Endothelial cell of umbilical vein (primary cell): Measurements from ENCODE around the gene TGFBI. TPM values are rescaled to one million over a fixed set of nuclear protein-coding genes. Genes with fewer than 3 reads are reported as not detected.

Source experiments
- BruUV-seq: library from RNA; stranded (reverse); fragments of 400-500 nt; replicated peaks from 2 replicates; lab custom pipeline; 2021; lab: Mats Ljungman, UMichigan
- CTCF ChIA-PET: fragments of 300-600, 350-600 bp; sonication (Branson Sonifier 250); formaldehyde crosslinking; loops from one replicate; lab custom pipeline; 2021; ENCODE audit warnings: antibody characterized with exemption, inconsistent platforms; lab: Charles Lee
- POLR2A ChIA-PET: fragments of 300-600, 350-600 bp; sonication (Branson Sonifier 250); formaldehyde crosslinking; loops from one replicate; lab custom pipeline; 2021; ENCODE audit warnings: antibody characterized with exemption, inconsistent platforms; lab: Charles Lee
- DNase-seq: peaks from one replicate; pipeline ENCODE4 v3.0.0-alpha.2; 2011; ENCODE audit warnings: low read depth, low spot score
- FAIRE-seq: peaks from 2 replicates; lab custom pipeline; 2011; peaks lifted over from hg19 to GRCh38; lab: Jason Lieb, UNC
- H2AFZ ChIP-seq: 2 replicates; pipeline ENCODE4 v1.6.0; 2012; ENCODE audit warnings: low read depth, low read length, control low read depth, inconsistent platforms
- H3K27ac ChIP-seq: 2 replicates; pipeline ENCODE4 v1.5.1; 2011; ENCODE audit warnings: low read depth, mild to moderate bottlenecking, control low read depth, low read length, moderate library complexity; ENCODE audit not compliant: insufficient read depth
- H3K27me3 ChIP-seq, 2 experiments: 2 replicates each; pipeline versions ENCODE4 v1.6.0 to v1.6.1; 2011; ENCODE audit warnings: low read length in 2 of 2, mixed read lengths in 1 of 2; ENCODE audit not compliant: control insufficient read depth in 2 of 2, insufficient read depth in 2 of 2
- H3K36me3 ChIP-seq, 2 experiments: 2 replicates in 1 of 2; 3 replicates in 1 of 2; pipeline ENCODE4 v1.5.1; 2011; ENCODE audit warnings: low read length in 2 of 2, mild to moderate bottlenecking in 1 of 2, moderate library complexity in 1 of 2; ENCODE audit not compliant: control insufficient read depth in 2 of 2, insufficient read depth in 2 of 2; ENCODE audit errors: extremely low read depth in 1 of 2
- H3K4me1 ChIP-seq: 3 replicates; pipeline ENCODE4 v1.5.1; 2011; ENCODE audit warnings: mild to moderate bottlenecking, low read length; ENCODE audit not compliant: control insufficient read depth, insufficient read depth; ENCODE audit errors: extremely low read depth
- H3K4me2 ChIP-seq: 2 replicates; pipeline ENCODE4 v1.6.1; 2011; ENCODE audit warnings: low read length, control low read depth, mixed read lengths; ENCODE audit not compliant: insufficient read depth
- H3K4me3 ChIP-seq, 3 experiments: fragments of 200-600 bp in 1 of 3; sonication (generic), shearing (Covaris generic) in 1 of 3; replicated peaks in 1 of 3; 2 replicates each; pipeline ENCODE4 v1.5.1; 2011 to 2016; ENCODE audit warnings: control low read depth in 3 of 3, low read length in 3 of 3, mild to moderate bottlenecking in 2 of 3, inconsistent platforms in 1 of 3, low read depth in 1 of 3, moderate library complexity in 1 of 3; ENCODE audit not compliant: insufficient read depth in 1 of 3
- H3K79me2 ChIP-seq: 2 replicates; pipeline ENCODE4 v1.6.0; 2012; ENCODE audit warnings: low read length, inconsistent platforms; ENCODE audit not compliant: control insufficient read depth, insufficient read depth
- H3K9ac ChIP-seq: replicated peaks from 2 replicates; pipeline ENCODE3; 2011; ENCODE audit warnings: low read length, control low read depth; ENCODE audit not compliant: insufficient read depth; ENCODE audit errors: extremely low read depth
- H3K9me1 ChIP-seq: replicated peaks from 3 replicates; pipeline ENCODE4 v1.6.0; 2011; ENCODE audit warnings: mild to moderate bottlenecking, low read length; ENCODE audit not compliant: control insufficient read depth, insufficient read depth; ENCODE audit errors: extremely low read depth
- H3K9me3 ChIP-seq: replicated peaks from 2 replicates; pipeline ENCODE4 v1.5.1; 2012; ENCODE audit warnings: low read length, inconsistent platforms; ENCODE audit not compliant: control insufficient read depth, insufficient read depth
- H4K20me1 ChIP-seq: replicated peaks from 2 replicates; pipeline ENCODE3; 2011; ENCODE audit warnings: mild to moderate bottlenecking, low read length; ENCODE audit not compliant: control insufficient read depth, insufficient read depth; ENCODE audit errors: extremely low read depth
- CTCF ChIP-seq, 2 donors: IDR thresholded peaks; 1 replicate in 1 of 2; 2 replicates in 1 of 2; pipeline ENCODE4 v1.5.1; 2011; ENCODE audit warnings: low read length in 2 of 2, mild to moderate bottlenecking in 2 of 2, moderate library complexity in 2 of 2, control low read depth in 1 of 2, inconsistent platforms in 1 of 2, low read depth in 1 of 2; ENCODE audit not compliant: insufficient read depth in 1 of 2; ENCODE audit errors: extremely low read depth in 1 of 2
- EZH2 ChIP-seq: IDR thresholded peaks from 2 replicates; pipeline ENCODE4 v1.6.1; 2012; ENCODE audit warnings: borderline replicate concordance, low read depth, mild to moderate bottlenecking, moderate library complexity, low read length, inconsistent platforms; ENCODE audit not compliant: severe bottlenecking
- FOS ChIP-seq: IDR thresholded peaks from 2 replicates; pipeline ENCODE4 v1.6.1; 2011; ENCODE audit warnings: mild to moderate bottlenecking, low read length, moderate library complexity, borderline replicate concordance; ENCODE audit not compliant: insufficient read depth
- GATA2 ChIP-seq: IDR thresholded peaks from 2 replicates; pipeline ENCODE4 v1.7.0; 2011; ENCODE audit warnings: low read depth, mild to moderate bottlenecking, moderate library complexity, mixed read lengths, low read length; ENCODE audit not compliant: insufficient read length, insufficient read depth
- JUN ChIP-seq: IDR thresholded peaks from 2 replicates; pipeline ENCODE4 v1.6.1; 2011; ENCODE audit warnings: borderline replicate concordance, low read depth; ENCODE audit not compliant: insufficient read length, insufficient read depth
- MAX ChIP-seq: IDR thresholded peaks from 2 replicates; pipeline ENCODE4 v1.6.1; 2011; ENCODE audit not compliant: insufficient read depth, insufficient read length
- MYC ChIP-seq: IDR thresholded peaks from one replicate; pipeline ENCODE4 v1.6.1; 2011; ENCODE audit warnings: mild to moderate bottlenecking, low read depth, low read length
- POLR2A ChIP-seq: IDR thresholded peaks from 2 replicates; pipeline ENCODE4 v1.6.1; 2012; ENCODE audit warnings: low read depth, mild to moderate bottlenecking, control low read depth, low read length
- POLR2AphosphoS5 ChIP-seq: IDR thresholded peaks from 2 replicates; pipeline ENCODE4 v1.6.1; 2012; ENCODE audit warnings: low read depth, mild to moderate bottlenecking, control low read depth, low read length, moderate library complexity; ENCODE audit not compliant: insufficient read depth
- dilution Hi-C: fragments of 300-500 bp; cut with MboI; formaldehyde crosslinking; loops from one replicate; pipeline ENCODE4 v1.15.0; 2019; ENCODE audit warnings: low sequenced_read_pairs; ENCODE audit not compliant: extremely low pct_ligation_motif_present
- intact Hi-C: fragments of 100-400 bp; cut with micrococcal nuclease; formaldehyde crosslinking; loops from one replicate; pipeline ENCODE4 v1.10.0; 2022
- polyA plus RNA-seq, 4 experiments: library from polyadenylated mRNA; depleted of rRNA in 3 of 4; stranded (reverse) in 3 of 4; unstranded in 1 of 4; fragments of >200 nt; gene quantifications; 2 replicates each; pipeline versions ENCODE4 v1.2.1 to v1.2.3, GENCODE V29; 2011 to 2012; ENCODE audit warnings: missing spikeins in 1 of 4
- total RNA-seq: library from RNA; stranded (reverse); gene quantifications from 2 replicates; pipeline ENCODE4 v1.2.3, GENCODE V29; 2021

The TGFBI gene
- total and polyA plus RNA-seq, 2 donors (not counting 3 experiments of a cell fraction or from before 2014, with no cell fraction given) = 6.5 to 18.9 TPM

DNA sequence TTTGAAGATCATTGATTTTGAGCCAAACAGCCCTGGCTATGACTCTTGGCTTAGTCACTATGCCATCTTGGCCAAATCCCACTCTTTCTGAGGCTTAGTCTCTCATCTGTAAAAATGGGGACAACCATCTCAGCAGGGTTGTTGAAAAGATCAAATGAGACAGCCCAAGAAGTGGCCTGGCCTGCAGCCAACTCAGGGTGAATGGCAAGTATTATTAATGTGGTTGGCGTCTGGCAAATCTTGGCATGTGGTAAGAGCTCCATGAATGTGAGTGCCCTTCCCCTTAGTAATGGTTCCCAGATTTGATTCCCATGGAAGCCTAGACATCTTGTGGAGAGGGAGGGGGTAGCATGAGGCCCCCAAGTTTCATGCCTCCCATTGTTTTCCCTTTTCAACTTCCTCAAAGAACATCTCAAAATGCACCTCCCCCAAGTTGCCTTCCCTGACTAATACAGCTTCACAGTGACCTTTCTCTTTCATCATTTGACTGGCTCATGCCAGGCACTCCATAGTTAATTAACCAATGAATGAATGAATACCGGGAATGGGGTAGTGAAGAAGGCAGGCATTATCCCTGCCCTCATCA is 11.8 kb upstream of the TGFBI start:
- peak; percentile 45 for DNase-seq
- dilution Hi-C loops = no loop called here

GRCh38 chr5:136018814-136019783 is 9.7 kb upstream of the TGFBI start:
- Histone ChIP-seq H3K27ac (no peak overlapping the region), H3K4me2 (no peak overlapping the region), H3K9me1 (no peaks in the 10 kb centered on the region), H3K36me3 (no peaks in the 10 kb centered on the region), H2AFZ (no peak overlapping the region), H3K9ac (no peak overlapping the region), H3K4me3 (no peak overlapping the region), H4K20me1 (no peaks in the 10 kb centered on the region), H3K79me2 (no peaks in the 10 kb centered on the region), H3K27me3 (no peaks in the 10 kb centered on the region), H3K4me1 (peaks cover 19% of the 10 kb centered on the region), H3K9me3 (no peaks in the 10 kb centered on the region)
- FAIRE-seq = no peak
- dilution Hi-C loops (no loop called here), intact Hi-C loops (no loop called here)
- POLR2A ChIA-PET = no interaction called here
- CTCF ChIA-PET = interaction anchor here (1.0 to 2.6 kb wide), 4 partner anchors 13 to 42 kb away, joined by 3 to 6 read pairs (median 3); no protein-coding TSS in a partner anchor
- no peak for DNase-seq
- TF ChIP-seq MYC = no peak
- TF ChIP-seq GATA2 = no peak
- TF ChIP-seq FOS = no peak
- no peak for TF ChIP-seq CTCF (IDR thresholded peaks at IDR 0.05; ENCODE audit: extremely low read depth in 1 of 2, insufficient read depth in 1 of 2, low read depth in 1 of 2, low read length in 2 of 2)
- TF ChIP-seq POLR2AphosphoS5 = no peak
- no peak for TF ChIP-seq POLR2A
- TF ChIP-seq EZH2 = no peak
- no peak for TF ChIP-seq JUN
- no peak for TF ChIP-seq MAX
- BruUV-seq = no TSS peak

More for the DNA sequence above, 11.8 kb upstream of the TGFBI start:
- H3K36me3 ChIP-seq = no peaks in the 10 kb centered on the region
- H3K27me3 ChIP-seq = no peaks in the 10 kb centered on the region
- peak overlapping the region; percentile 15 for H2AFZ ChIP-seq
- H4K20me1 ChIP-seq = no peaks in the 10 kb centered on the region
- no peaks in the 10 kb centered on the region for H3K9me1 ChIP-seq
- intact Hi-C loops = no loop called here
- TF ChIP-seq EZH2 (no peak), POLR2AphosphoS5 (peak; percentile 37), FOS (peak; percentile 66)
- CTCF ChIA-PET = interaction anchor here (2.1 kb wide), 1 partner anchor 72 kb away, joined by 6 read pairs; no protein-coding TSS in a partner anchor
- FAIRE-seq = peak; percentile 70
- H3K9ac ChIP-seq = no peak overlapping the region
- POLR2A ChIA-PET = no interaction called here
- no peaks in the 10 kb centered on the region for H3K79me2 ChIP-seq
- H3K4me1 ChIP-seq = peaks cover 25% of the 10 kb centered on the region
- no TSS peak for BruUV-seq
- H3K27ac ChIP-seq = peak overlapping the region; percentile 16
- no peak overlapping the region for H3K4me2 ChIP-seq
- no peak overlapping the region for H3K4me3 ChIP-seq
- H3K9me3 ChIP-seq = no peaks in the 10 kb centered on the region
